Regular cardiac myocyte (primary cell): ENCODE measurements around the gene PABPC3. TPM values are rescaled to one million over a fixed set of nuclear protein-coding genes. Genes with fewer than 3 reads are reported as not detected.

ENCODE experiments used
- total RNA-seq: library from RNA; depleted of rRNA; stranded (reverse); fragments of >200 nt; gene quantifications from 2 replicates; pipeline ENCODE4 v1.2.3, GENCODE V29; 2014

Gene PABPC3
- under 0.01 TPM in 2 replicates for total RNA-seq

GRCh38 chr13:25095851-25096453 lies at the start of gene PABPC3:
PABPC3 (plus strand) TSS chr13:25096136; CDS start chr13:25096199, 63 bp downstream.

Other genes starting within 250 kb of the PABPC3 start
- not detected in 2 replicates for gene AMER2, start 76.2 kb downstream of the PABPC3 start, total RNA-seq
- 26.5 and 31.6 TPM in 2 replicates for gene MTMR6, start 191.4 kb downstream of the PABPC3 start, total RNA-seq
- 89.0 and 109 TPM in 2 replicates for gene NUP58, start 205.5 kb downstream of the PABPC3 start, total RNA-seq